WTC11 (cell line): ENCODE data around the gene SPRED2. TPM values are rescaled to one million over a fixed set of nuclear protein-coding genes. Genes with fewer than 3 reads are reported as not detected.

Experiments used
- ATAC-seq: fragments of 200-7000 bp; cut with Tn5 transposase; 2 replicates; pipeline ENCODE4 v1.10.0; 2021; ENCODE audit warnings: mild to moderate bottlenecking, moderate library complexity
- CTCF ChIA-PET: fragments of 300-600 bp; sonication (Branson Sonifier 250); formaldehyde crosslinking; loops from one replicate; lab custom pipeline; 2021; ENCODE audit warnings: antibody characterized with exemption; lab: Charles Lee
- POLR2A ChIA-PET: fragments of 350-600 bp; sonication (Branson Sonifier 250); formaldehyde crosslinking; loops from one replicate; lab custom pipeline; 2021; ENCODE audit warnings: antibody characterized with exemption; lab: Charles Lee
- DNase-seq: peaks from one replicate; pipeline ENCODE4 v3.0.0; 2021; ENCODE audit warnings: low spot score
- H3K27ac Mint-ChIP-seq: 2 replicates; pipeline ENCODE4 v1.8.0; 2021; ENCODE audit warnings: mixed read lengths
- H3K27me3 Mint-ChIP-seq: 2 replicates; pipeline ENCODE4 v1.8.0; 2021; ENCODE audit warnings: low read depth, mild to moderate bottlenecking, moderate library complexity, mixed read lengths
- H3K36me3 Mint-ChIP-seq: 2 replicates; pipeline ENCODE4 v1.8.0; 2021; ENCODE audit warnings: mixed read lengths
- H3K4me1 Mint-ChIP-seq: 2 replicates; pipeline ENCODE4 v1.8.0; 2022; ENCODE audit warnings: mixed read lengths
- H3K4me3 Mint-ChIP-seq: 2 replicates; pipeline ENCODE4 v1.8.0; 2021; ENCODE audit warnings: mild to moderate bottlenecking, moderate library complexity, mixed read lengths
- H3K9me3 Mint-ChIP-seq: 2 replicates; pipeline ENCODE4 v1.8.0; 2021; ENCODE audit warnings: mixed read lengths
- CDX4 ChIP-seq: fragments of 250-450 bp; sonication (Bioruptor Pico); IDR thresholded peaks from 2 replicates; pipeline ENCODE4 v1.9.0; 2021; ENCODE audit warnings: moderate library complexity, mild to moderate bottlenecking, inconsistent platforms, borderline replicate concordance
- FOXP4 ChIP-seq: sonication (generic); formaldehyde crosslinking; IDR thresholded peaks from 2 replicates; pipeline ENCODE4 v1.8.0; 2022; ENCODE audit warnings: mild to moderate bottlenecking, missing genetic modification reagents
- NFYB ChIP-seq: sonication (generic); formaldehyde crosslinking; conservative IDR thresholded peaks from 2 replicates; pipeline ENCODE4 v1.8.0; 2022; ENCODE audit warnings: low read depth, missing genetic modification reagents
- NR2C2 ChIP-seq: sonication (generic); formaldehyde crosslinking; IDR thresholded peaks from 2 replicates; pipeline ENCODE4 v1.8.0; 2022; ENCODE audit warnings: mild to moderate bottlenecking, missing genetic modification reagents
- SMAD4 ChIP-seq: sonication (generic); formaldehyde crosslinking; IDR thresholded peaks from 2 replicates; pipeline ENCODE4 v1.8.0; 2022; ENCODE audit warnings: mild to moderate bottlenecking, missing genetic modification reagents
- TP53 ChIP-seq: sonication (generic); formaldehyde crosslinking; IDR thresholded peaks from 2 replicates; pipeline ENCODE4 v1.8.1; 2023; ENCODE audit warnings: mild to moderate bottlenecking, missing genetic modification reagents
- total RNA-seq: library from RNA; stranded (reverse); gene quantifications from 3 replicates; pipeline ENCODE4 v1.2.3, GENCODE V29; 2021
- TF ChIP-seq, protein P1 (sequence below): sonication (generic); formaldehyde crosslinking; IDR thresholded peaks from 2 replicates; pipeline ENCODE4 v1.8.0; 2022; ENCODE audit warnings: mild to moderate bottlenecking, missing genetic modification reagents
- TF ChIP-seq, protein P2 (sequence below): sonication (generic); formaldehyde crosslinking; IDR thresholded peaks from 2 replicates; pipeline ENCODE4 v1.8.1; 2022; ENCODE audit warnings: low read depth, mild to moderate bottlenecking, moderate library complexity, missing genetic modification reagents, borderline replicate concordance
- TF ChIP-seq, protein P3 (sequence below): sonication (generic); formaldehyde crosslinking; IDR thresholded peaks from 2 replicates; pipeline ENCODE4 v1.8.1; 2023; ENCODE audit warnings: mild to moderate bottlenecking, missing genetic modification reagents, moderate library complexity
- TF ChIP-seq, protein P4 (sequence below): fragments of 250-450 bp; sonication (Bioruptor Pico); IDR thresholded peaks from 2 replicates; pipeline ENCODE4 v1.9.0; 2021; ENCODE audit warnings: mild to moderate bottlenecking
- TF ChIP-seq, protein P5 (sequence below): fragments of 200-600 bp; IDR thresholded peaks from 2 replicates; pipeline ENCODE4 v1.8.0; 2022; ENCODE audit warnings: antibody characterized with exemption
- TF ChIP-seq, protein P6 (sequence below): fragments of 250-450 bp; sonication (Bioruptor Pico); IDR thresholded peaks from 2 replicates; pipeline ENCODE4 v1.9.0; 2021; ENCODE audit warnings: mild to moderate bottlenecking, borderline replicate concordance
- TF ChIP-seq, protein P7 (sequence below): fragments of 250-450 bp; sonication (Bioruptor Pico); conservative IDR thresholded peaks from 2 replicates; pipeline ENCODE4 v1.9.0; 2021; ENCODE audit warnings: mild to moderate bottlenecking

Gene SPRED2
- total RNA-seq, 1 experiment from 2014 or later = 34.1 TPM

- no peaks in the 10 kb centered on the region; the same call in 1 of the 2 replicates for H3K27me3 Mint-ChIP-seq
- H3K4me1 Mint-ChIP-seq = peaks cover 6% of the 10 kb centered on the region
- no peak overlapping the region for H3K4me3 Mint-ChIP-seq
- ATAC-seq (no peak), DNase-seq (no peak)
- CTCF ChIA-PET = no interaction called here
- no peak overlapping the region for H3K27ac Mint-ChIP-seq
- no peaks in the 10 kb centered on the region for H3K36me3 Mint-ChIP-seq
- POLR2A ChIA-PET = no interaction called here
- no peak for TF ChIP-seq CDX4 (CRISPR knock-in tag)
- TF ChIP-seq, protein P1, sequence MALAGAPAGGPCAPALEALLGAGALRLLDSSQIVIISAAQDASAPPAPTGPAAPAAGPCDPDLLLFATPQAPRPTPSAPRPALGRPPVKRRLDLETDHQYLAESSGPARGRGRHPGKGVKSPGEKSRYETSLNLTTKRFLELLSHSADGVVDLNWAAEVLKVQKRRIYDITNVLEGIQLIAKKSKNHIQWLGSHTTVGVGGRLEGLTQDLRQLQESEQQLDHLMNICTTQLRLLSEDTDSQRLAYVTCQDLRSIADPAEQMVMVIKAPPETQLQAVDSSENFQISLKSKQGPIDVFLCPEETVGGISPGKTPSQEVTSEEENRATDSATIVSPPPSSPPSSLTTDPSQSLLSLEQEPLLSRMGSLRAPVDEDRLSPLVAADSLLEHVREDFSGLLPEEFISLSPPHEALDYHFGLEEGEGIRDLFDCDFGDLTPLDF (CRISPR knock-in tag) = no peak
- TF ChIP-seq, protein P2, sequence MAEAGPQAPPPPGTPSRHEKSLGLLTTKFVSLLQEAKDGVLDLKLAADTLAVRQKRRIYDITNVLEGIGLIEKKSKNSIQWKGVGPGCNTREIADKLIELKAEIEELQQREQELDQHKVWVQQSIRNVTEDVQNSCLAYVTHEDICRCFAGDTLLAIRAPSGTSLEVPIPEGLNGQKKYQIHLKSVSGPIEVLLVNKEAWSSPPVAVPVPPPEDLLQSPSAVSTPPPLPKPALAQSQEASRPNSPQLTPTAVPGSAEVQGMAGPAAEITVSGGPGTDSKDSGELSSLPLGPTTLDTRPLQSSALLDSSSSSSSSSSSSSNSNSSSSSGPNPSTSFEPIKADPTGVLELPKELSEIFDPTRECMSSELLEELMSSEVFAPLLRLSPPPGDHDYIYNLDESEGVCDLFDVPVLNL (CRISPR knock-in tag) = no peak
- peaks cover 5% of the 10 kb centered on the region for H3K9me3 Mint-ChIP-seq
These were observed 44.4 kb upstream of the SPRED2 start for GRCh38 chr2:65476778-65477177.

- Mint-ChIP-seq H3K4me1 (peaks cover 6% of the 10 kb centered on the region), H3K9me3 (peaks cover 5% of the 10 kb centered on the region), H3K27me3 (no peaks in the 10 kb centered on the region; the same call in 1 of the 2 replicates), H3K36me3 (no peaks in the 10 kb centered on the region), H3K27ac (no peak overlapping the region), H3K4me3 (no peak overlapping the region)
- DNase-seq (no peak), ATAC-seq (no peak)
- ChIA-PET CTCF (no interaction called here), POLR2A (no interaction called here)
- TF ChIP-seq SMAD4 (CRISPR knock-in tag) = no peak
- TF ChIP-seq, protein P3, sequence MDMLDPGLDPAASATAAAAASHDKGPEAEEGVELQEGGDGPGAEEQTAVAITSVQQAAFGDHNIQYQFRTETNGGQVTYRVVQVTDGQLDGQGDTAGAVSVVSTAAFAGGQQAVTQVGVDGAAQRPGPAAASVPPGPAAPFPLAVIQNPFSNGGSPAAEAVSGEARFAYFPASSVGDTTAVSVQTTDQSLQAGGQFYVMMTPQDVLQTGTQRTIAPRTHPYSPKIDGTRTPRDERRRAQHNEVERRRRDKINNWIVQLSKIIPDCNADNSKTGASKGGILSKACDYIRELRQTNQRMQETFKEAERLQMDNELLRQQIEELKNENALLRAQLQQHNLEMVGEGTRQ = no peak
- TF ChIP-seq, protein P4, sequence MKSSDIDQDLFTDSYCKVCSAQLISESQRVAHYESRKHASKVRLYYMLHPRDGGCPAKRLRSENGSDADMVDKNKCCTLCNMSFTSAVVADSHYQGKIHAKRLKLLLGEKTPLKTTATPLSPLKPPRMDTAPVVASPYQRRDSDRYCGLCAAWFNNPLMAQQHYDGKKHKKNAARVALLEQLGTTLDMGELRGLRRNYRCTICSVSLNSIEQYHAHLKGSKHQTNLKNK (CRISPR knock-in tag) = no peak
- TF ChIP-seq, all 79 proteins: peak for 0
These were observed 42.6 kb upstream of the SPRED2 start for GRCh38 chr2:65475000-65475399.

GRCh38 chr2:65473045-65473444 lies 40.6 kb upstream of the SPRED2 start:
- no peak overlapping the region for H3K4me3 Mint-ChIP-seq
- peaks cover 5% of the 10 kb centered on the region for H3K9me3 Mint-ChIP-seq
- H3K4me1 Mint-ChIP-seq = no peaks in the 10 kb centered on the region
- H3K27ac Mint-ChIP-seq = no peak overlapping the region
- H3K27me3 Mint-ChIP-seq = no peaks in the 10 kb centered on the region; the same call in 1 of the 2 replicates
- no peak for ATAC-seq
- no peaks in the 10 kb centered on the region for H3K36me3 Mint-ChIP-seq
- ChIA-PET CTCF (no interaction called here), POLR2A (interaction anchor here (0.6 to 0.8 kb wide), 2 partner anchors 14 to 63 kb away, joined by 3 to 6 read pairs; no protein-coding TSS in a partner anchor)
- no peak for DNase-seq
- TF ChIP-seq, protein P5, sequence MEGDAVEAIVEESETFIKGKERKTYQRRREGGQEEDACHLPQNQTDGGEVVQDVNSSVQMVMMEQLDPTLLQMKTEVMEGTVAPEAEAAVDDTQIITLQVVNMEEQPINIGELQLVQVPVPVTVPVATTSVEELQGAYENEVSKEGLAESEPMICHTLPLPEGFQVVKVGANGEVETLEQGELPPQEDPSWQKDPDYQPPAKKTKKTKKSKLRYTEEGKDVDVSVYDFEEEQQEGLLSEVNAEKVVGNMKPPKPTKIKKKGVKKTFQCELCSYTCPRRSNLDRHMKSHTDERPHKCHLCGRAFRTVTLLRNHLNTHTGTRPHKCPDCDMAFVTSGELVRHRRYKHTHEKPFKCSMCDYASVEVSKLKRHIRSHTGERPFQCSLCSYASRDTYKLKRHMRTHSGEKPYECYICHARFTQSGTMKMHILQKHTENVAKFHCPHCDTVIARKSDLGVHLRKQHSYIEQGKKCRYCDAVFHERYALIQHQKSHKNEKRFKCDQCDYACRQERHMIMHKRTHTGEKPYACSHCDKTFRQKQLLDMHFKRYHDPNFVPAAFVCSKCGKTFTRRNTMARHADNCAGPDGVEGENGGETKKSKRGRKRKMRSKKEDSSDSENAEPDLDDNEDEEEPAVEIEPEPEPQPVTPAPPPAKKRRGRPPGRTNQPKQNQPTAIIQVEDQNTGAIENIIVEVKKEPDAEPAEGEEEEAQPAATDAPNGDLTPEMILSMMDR = no peak
- TF ChIP-seq, protein P6, sequence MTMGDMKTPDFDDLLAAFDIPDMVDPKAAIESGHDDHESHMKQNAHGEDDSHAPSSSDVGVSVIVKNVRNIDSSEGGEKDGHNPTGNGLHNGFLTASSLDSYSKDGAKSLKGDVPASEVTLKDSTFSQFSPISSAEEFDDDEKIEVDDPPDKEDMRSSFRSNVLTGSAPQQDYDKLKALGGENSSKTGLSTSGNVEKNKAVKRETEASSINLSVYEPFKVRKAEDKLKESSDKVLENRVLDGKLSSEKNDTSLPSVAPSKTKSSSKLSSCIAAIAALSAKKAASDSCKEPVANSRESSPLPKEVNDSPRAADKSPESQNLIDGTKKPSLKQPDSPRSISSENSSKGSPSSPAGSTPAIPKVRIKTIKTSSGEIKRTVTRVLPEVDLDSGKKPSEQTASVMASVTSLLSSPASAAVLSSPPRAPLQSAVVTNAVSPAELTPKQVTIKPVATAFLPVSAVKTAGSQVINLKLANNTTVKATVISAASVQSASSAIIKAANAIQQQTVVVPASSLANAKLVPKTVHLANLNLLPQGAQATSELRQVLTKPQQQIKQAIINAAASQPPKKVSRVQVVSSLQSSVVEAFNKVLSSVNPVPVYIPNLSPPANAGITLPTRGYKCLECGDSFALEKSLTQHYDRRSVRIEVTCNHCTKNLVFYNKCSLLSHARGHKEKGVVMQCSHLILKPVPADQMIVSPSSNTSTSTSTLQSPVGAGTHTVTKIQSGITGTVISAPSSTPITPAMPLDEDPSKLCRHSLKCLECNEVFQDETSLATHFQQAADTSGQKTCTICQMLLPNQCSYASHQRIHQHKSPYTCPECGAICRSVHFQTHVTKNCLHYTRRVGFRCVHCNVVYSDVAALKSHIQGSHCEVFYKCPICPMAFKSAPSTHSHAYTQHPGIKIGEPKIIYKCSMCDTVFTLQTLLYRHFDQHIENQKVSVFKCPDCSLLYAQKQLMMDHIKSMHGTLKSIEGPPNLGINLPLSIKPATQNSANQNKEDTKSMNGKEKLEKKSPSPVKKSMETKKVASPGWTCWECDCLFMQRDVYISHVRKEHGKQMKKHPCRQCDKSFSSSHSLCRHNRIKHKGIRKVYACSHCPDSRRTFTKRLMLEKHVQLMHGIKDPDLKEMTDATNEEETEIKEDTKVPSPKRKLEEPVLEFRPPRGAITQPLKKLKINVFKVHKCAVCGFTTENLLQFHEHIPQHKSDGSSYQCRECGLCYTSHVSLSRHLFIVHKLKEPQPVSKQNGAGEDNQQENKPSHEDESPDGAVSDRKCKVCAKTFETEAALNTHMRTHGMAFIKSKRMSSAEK (CRISPR knock-in tag) = no peak
- TF ChIP-seq FOXP4 (CRISPR knock-in tag) (no peak), TP53 (CRISPR knock-in tag) (no peak), NFYB (CRISPR knock-in tag) (no peak), NR2C2 (CRISPR knock-in tag) (no peak)
- TF ChIP-seq, protein P7, sequence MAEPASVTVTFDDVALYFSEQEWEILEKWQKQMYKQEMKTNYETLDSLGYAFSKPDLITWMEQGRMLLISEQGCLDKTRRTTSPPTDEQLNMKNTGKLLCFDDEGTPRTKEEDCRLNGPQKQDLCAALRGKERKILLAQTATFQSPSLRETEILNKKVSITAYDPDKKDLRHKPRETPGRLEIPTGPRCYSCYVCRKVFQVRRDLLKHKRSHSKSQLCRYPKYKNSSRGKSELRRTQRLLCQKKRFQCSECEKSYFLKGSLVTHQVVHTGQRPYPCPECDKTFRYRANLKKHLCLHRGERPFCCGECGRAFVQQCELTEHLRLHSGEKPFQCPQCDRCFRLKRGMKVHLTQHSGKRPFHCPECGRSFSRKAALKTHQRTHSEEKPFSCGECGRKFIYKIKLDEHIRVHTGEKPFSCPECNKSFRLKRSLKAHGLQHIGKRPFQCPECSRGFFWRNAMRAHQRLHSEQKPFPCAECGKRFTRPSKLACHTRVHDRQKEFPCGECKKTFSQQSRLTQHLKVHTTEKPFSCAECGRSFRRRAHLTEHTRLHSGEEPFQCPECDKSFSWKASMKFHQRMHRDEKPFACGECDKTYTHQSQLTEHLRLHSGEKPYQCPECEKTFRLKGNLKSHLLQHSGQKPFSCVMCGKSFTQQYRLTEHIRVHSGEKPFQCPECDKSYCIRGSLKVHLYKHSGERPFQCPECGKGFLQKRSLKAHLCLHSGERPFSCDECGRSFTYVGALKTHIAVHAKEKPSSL (CRISPR knock-in tag) = no peak
